ENCODE data around the gene TMEM19.

TMEM19 gene

DNA sequence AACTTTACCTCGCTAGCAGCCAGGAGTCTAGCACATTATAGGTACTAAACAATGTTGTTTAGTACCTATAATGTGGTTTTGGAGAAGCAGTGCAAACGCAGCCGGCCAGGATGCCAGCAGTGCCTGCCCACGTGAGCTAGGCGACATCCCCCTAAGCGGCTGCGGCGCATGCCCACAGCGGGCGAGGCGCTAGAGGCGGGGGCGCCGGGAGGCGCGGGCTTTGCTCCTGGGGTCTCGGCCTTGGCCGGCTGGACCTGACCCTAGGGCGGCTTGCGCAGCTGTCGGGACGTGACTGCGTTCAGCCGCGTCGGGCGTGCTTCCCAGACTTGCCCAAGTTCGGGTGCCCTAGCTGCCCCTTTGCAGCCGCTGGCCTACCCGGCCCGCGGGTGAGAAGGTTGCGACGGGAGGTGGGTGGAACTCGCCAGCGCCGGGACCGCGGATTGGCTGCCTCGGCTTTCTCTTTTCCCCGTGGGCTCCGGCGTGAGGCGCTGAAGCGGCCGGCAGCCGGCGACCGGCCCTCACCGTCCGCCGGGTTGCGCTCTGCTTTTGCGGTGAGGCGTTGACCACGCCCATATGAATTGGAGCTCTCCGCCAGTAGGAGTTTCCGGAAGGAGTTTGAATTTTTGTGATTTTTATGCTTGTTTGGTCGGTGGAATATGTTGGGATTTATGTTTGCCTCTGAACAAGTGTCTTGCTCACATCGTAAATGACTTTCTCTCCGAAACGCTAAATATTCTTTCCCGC lies at the start of gene TMEM19:
Gene TMEM19, plus strand, starts transcription at position 169 of the 744 bp plus-strand sequence. CDS start 599 bp downstream, outside the sequence.
- peak; percentile 66 for DNase-seq (ENCODE audit: low read depth, low spot score)

DNA sequence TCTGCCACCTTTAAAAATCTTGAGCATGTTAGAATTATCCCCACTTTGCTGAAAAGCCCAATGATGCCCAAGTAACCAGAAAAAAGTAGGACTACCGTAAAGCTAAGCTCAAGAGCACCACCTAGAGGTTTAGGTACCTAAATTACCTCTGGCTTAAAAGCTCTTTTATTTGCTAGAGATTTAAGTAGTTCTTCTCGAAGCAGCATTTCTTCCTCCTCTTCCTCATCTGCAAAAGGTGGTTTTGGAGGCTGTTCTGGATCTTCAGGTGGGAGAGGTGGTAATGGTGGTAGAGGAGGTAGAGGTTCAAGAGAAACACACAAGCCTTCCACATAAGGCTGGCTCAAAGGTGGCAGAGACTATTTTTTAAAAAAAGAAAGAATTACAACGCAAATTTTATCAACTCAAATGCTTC lies 49.2 kb upstream of the TMEM19 start:
- no peak for DNase-seq (ENCODE audit: low read depth, low spot score)

DNA sequence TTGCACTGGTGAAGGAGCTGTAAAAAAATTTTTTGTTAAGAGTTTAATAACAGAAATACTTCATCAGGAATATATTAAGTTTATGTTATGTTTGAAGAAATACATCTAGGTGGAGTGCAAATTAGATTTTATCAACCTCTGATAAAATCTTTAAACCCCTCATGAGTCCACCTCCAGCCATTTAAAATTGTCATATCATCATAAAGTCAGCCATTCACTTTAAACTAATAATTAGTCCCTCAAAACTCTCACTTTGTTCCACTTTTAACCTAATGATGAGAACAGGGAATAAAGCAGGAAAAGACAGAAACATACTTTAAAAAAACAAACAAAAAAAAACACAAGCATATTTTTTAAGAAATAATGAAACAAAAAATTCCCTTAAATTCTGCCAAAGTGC lies 47.4 kb upstream of the TMEM19 start:
- DNase-seq (ENCODE audit: low read depth, low spot score): no peak

DNA sequence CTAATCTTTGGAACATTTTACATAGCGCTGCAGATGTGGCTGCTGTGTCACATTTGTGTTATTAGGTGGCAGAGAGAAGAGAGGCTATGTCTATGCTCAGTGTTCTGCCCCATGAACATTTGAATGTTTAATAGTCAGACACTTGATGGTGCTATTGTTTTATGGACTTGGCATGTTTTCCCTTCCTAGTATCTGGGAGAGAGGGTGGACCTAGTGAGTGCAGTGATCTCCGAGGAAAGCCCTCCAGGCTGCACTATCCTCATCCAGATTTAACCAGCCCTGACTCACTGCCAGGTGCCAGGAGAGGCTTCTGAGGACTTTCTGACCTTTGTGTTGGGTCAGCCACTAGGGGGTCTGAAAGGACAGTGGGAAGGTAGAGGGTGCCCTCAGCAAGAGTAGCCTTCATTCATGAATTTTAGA lies 46.5 kb upstream of the TMEM19 start:
- no peak for DNase-seq (ENCODE audit: low read depth, low spot score)

DNA sequence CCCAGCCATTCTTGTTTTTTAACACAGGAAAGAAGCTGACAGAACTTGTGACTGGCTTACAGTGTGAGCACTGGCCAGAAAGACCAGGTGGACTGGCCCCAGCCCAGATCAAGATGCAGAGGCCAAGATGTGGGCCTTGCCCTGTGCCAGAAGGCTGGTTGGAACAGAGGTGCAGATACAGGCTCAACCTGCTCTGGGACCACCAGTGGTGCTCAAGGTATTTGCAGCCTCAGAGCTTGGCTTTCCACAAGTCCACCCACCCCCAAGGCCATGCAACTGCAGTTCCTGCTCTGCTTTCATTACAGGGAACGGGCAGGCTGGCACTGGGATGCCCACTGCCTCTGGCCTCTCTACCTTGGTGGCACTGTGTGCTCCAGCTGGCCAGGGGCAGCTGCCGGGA lies 45.6 kb upstream of the TMEM19 start:
- no peak for DNase-seq (ENCODE audit: low read depth, low spot score)

DNA sequence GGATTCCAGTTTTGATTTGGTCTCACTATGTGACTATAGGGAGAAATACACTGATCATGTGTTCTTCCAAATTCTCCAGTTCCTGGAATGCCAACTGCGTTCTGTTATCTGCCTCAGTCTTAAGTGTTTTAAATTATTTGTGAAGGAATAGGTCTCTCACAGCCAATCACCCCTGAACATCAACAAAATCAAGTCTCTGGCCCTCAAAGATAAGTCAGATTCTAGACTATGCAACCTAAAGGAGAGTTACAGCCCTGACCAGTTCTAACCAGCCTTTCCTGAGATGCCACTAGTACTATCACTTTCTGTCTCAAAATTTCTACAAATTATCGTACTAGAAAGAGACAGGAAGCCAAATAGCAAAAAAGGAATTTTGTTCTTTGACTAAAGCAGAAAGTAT lies 44.5 kb upstream of the TMEM19 start:
- no peak for DNase-seq (ENCODE audit: low read depth, low spot score)

DNA sequence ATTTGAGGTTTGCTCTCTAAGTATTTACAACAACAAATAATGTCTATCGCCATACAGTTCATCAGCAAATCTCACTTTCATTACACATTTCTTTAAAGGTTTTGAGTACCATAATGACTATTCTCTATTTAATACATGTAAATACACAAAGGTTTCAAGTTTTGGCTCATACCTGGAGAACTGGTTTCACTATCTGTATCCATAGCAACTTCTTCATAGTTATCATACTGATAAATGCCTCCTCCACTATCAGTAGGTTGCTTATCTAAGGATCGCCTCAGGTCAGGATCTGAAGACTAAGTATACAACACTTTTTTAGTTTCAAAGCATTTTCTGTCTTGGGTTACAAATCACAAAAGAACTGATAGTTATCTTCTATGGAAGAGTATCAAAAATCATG lies 43.6 kb upstream of the TMEM19 start:
- no peak for DNase-seq (ENCODE audit: low read depth, low spot score)

DNA sequence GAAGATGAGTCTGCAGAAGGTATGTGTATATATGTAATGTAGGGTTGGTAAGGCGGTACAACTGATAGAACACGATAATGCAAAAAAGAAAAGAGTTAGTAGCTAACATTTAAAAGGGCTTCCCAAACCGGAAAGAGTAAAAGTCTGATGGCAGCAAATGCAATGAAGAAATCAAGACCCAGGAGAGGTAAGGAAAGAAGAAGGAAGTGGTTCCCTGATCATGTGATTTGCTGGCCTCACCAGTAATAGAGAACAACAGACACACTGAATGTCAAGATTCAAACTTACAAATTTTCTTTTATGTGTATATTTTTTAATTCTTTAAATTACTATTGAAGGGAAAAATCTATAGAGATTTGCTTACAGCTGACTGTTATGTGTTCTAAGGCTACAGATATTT lies 40.6 kb upstream of the TMEM19 start:
- no peak for DNase-seq (ENCODE audit: low read depth, low spot score)

DNA sequence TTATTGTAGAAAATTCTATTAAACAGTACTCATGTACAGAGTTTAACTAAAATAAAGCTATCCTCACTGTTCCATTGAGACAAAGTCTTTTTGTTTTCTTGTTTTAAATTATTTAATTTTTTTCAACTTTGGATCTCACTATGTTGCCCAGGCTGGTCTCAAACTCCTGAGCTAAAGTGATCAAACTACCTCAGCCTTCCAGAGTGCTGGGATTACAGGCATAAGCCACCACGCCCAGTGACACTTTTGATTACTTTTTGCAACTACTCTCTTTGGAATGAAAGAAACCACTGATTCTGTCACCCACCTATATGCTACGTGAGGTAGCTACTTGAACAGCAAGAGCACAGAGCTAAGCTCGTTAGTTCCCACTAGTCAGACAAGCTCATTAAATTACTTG lies 39.4 kb upstream of the TMEM19 start:
- DNase-seq (ENCODE audit: low read depth, low spot score): no peak

DNA sequence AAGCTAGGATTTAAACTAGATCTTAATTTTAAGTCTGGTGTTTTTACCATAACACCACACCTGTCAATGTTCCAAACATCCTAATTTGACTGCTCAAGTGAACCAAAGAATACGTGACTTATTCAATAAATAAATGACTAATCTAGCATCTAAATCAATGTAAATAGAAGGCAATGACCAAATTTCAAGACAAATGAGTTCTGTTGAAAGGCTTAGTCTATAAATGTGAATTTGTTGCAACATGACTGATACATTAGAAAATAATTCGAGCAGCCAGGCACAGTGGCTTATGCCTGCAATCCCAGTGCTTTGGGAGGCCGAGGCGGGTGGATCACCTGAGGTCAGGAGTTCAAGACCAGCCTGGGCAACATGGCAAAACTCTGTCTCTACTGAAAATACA lies 37.3 kb upstream of the TMEM19 start:
- no peak for DNase-seq (ENCODE audit: low read depth, low spot score)

DNA sequence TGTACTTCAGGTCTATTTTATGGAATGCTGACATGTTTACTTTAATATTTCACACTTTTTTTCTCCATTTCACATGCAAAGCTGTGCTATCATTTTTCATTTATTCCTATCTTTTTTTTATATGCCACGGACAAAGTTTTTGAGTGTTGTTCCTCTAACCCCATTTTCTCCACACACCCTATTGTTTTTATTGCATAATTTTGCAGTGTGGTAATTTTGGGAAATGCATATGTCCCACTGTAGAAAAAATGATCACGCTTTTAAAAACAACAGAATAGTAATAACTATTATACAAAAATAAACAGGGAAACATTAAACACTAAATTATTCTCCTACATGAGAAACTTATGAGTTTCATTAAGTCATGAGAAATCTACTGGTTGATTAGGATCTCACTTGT lies 36.5 kb upstream of the TMEM19 start:
- no peak for DNase-seq (ENCODE audit: low read depth, low spot score)

DNA sequence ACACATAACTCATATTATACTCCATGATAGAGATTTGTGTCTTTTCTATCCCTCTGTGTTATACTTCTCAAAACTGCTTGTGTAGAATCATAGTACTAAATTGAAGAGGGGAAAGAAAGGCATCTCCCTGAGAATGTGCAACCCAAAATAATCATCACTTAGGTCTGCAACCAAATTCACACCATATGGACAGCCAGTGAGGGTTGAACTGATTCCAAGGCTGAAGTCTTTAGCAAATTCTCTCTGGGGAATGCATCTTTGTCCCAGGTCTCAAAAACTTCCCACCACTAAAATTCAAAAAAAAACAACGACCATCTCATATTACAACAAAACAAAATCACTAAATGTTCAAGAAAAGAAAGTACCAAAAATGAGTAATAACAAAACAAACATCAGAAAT lies 33.2 kb upstream of the TMEM19 start:
- DNase-seq (ENCODE audit: low read depth, low spot score): no peak

DNA sequence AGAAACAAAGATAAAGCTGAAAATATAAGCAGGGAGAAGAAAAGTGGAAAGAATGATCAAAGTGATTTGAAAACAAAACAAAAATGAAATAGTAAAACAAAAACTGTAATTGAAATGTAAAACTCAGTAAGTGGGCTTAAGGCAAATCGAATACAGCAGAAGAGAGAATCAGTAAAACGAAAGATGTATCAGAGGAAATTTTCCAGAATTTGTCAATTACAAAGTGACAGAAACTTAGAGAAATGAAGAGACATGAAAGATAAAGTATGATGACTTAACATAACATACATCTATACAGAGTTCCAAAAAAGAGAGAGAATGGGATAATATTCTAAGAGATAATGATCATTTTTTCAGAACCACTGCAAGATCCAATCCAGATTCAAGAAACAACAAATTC lies 32.7 kb upstream of the TMEM19 start:
- DNase-seq (ENCODE audit: low read depth, low spot score): no peak

DNA sequence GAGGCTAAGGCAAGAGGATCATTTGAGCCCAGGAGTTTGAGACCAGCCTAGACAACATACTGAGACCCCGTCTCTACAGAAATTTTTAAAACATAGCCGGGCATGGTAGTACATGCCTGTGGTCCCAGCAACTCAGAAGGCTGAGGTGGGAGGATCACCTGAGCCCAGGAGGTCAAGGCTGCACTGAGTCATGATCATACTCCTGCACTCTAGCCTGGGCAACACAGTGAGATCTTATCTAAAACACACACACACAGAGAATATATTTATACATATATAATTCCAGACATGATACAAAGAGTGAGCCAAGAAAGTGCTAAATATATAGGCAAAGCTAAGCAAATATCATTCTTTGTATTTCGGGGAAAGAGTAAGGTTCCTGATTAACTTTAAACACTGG lies 31.7 kb upstream of the TMEM19 start:
- DNase-seq (ENCODE audit: low read depth, low spot score): no peak

DNA sequence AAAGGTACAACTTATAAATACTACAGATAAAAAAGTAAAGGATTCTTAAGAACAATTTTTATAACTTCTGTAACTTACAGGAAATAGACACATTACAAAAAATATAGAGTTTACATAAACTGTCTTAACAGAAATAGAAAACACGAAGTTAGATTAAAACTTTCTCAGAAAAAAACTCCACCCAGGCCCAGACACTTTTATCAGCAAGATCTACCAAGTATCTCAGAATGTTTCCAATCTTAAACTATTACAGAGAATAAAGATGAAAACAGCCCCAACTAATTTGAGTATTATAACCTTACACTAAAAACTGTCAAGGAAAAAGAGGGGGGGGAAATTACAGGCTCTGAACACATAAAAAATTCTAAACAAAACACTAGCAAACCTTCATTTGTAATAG lies 30.4 kb upstream of the TMEM19 start:
- no peak for DNase-seq (ENCODE audit: low read depth, low spot score)

DNA sequence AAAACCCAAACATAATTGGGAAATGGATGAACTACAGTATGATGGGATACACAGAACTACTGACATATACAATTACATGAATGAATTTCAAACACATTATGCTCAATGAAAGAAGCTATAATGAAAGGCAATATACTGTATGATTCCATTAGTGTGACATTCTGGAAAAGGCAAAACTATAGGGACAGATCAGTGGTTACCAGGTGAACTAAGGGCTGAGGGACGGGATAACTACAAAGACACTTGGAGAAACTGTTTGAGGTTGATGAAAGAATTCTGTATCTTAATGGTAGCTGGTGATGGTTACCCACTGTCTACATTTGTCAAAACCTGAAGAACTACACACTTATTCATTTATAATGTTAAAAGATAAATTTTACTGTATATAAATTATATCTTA lies 30.0 kb upstream of the TMEM19 start:
- DNase-seq (ENCODE audit: low read depth, low spot score): no peak

DNA sequence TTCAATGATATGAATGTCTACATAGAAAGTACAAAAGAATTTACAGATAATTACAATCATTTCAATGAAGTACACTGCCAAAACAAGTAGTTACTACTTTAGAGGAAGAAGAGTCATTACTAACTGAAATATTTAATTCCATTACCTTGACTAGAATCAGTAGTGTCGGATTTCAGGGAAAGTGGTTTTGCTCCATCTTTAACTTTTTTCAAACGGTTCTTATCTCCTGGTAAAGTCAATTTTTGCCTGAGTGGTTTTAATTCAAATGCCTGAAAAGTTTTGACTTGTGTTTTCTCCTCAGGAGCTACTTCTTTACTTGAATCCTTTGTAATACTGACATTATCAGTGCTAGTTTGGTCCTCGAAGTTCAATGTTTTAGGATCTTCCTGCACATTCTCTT lies 29.1 kb upstream of the TMEM19 start:
- no peak for DNase-seq (ENCODE audit: low read depth, low spot score)

DNA sequence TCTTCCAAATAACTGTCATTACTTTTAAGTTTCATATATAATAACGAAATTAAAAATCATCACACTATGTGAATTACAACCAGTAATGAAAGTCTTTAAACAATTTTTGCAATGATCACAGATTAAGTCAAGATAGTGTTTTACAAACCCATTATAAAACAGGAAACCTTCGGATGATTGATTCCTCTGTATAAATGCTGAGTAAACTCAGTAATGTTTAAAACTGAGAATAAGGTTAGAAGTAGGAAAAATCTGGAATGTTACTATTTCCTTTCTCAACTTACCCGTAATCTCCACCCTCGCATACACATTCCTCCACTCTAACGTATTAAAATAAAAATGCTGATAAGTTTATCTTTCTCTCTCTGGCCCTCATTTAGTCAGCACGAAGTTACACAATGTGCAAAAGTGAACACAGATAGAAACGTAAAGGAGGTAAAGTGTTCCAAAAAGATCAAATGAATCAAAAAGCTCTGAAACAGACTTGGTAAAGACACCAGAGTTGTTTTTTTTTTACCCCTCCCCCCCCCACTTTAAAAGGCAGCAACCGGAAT lies 23.8 kb upstream of the TMEM19 start:
- no peak for DNase-seq (ENCODE audit: low read depth, low spot score)

DNA sequence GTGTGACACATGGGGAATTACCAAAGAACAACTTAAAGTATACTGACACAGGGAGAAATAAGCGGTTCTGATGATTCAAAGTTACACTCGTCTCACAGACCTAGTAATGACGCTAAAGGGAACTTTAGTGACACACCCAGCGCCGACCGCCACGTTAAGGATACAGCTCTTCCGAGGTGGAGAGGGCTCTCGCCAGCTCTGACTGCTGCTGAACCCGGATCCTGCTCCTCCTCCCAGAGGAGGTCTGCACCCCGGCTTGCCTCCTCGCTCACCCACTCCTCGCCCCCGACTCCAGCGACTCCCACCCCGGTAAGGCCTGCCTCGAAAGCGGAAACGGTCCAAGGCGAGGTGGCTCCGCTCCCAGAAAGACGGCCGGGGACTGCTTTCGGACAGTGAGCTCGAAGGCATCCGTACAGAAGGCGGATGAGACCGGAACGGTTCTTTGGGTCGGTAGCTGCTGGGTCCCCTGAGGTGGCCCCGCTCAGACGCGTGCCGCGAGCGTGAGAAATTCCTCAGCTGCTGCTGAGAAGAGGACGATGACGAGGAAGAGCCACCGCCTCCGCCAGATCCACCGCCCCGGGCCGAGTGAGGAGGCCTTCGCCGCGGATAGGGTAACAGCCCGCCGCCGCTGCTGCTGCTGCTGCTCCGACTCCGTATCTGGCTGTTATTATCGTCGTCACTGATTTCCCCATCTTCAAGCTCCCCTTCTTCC lies 22.9 kb upstream of the TMEM19 start:
- peak; percentile 40 for DNase-seq (ENCODE audit: low read depth, low spot score)

DNA sequence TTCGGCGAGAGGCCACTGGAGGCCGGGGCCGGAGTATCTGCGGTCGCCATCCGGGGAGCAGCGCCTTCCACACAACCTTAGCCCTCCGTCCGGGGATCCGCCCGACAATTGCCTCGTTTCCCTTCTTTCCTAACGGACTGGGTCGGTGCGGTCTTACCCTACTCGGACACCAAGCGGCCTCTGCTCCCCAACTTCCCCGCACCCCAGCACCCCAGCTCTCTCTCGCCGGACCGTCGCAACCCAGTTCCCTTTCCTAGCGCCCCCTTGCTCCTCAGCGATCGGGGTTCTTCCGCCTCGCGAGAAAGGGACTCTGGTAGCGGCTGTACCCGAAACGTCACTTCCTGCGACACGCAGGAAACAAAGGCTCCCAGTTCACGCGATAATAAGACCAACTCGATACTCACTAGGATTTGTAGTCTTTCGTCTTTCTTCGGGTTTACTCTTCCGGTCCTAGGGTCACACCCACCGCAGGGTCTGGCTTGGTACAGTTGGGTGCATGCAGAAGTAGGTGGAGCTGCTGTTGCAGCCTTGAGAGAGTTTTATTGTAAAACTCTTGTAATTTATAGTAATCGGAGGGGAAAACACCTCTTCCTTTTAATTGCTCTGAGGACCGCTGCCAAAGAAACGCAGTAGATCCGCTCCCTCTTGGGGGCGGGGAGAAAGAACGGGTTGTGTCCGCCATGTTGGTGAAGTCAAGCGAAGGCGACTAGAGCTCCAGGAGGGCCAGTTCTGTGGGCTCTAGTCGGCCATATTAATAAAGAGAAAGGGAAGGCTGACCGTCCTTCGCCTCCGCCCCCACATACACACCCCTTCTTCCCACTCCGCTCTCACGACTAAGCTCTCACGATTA lies 22.1 kb upstream of the TMEM19 start, which contains the start of the genes THAP2 and ZFC3H1:
Gene THAP2, plus strand, starts transcription at position 741 of the 850 bp plus-strand sequence. CDS start 209 bp downstream, outside the sequence.
Gene ZFC3H1, minus strand, starts transcription at position 288 of the 850 bp plus-strand sequence. Its CDS starts 238 bp downstream, at position 50.
- DNase-seq (ENCODE audit: low read depth, low spot score): peak; percentile 76

DNA sequence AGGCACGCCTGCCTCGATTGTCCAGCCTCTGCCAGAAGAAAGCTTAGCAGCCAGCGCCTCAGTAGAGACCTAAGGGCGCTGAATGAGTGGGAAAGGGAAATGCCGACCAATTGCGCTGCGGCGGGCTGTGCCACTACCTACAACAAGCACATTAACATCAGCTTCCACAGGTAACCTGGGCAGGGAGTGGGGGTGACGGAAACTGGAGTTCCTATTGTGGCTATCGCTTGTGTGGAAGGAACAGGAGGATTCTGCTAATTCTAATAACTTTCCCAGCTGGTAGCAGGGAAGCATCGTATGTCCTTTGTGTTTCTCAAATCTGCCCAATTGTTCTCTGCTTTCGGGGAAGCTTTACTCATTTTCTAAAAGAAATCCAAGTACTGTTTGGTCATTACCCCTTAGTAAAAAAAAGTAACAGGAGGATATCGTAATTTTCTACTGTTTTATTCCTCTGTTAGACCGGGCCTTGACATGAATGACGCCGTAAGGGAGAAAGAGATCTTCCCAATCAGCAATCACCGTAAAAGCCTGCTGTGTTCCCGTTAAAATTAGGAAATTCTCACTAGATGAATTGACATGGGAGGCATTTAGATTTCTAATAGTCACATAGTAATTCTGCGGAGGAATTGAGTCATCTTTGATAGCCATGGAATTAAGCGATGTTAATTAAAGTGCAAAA lies 21.3 kb upstream of the TMEM19 start:
- no peak for DNase-seq (ENCODE audit: low read depth, low spot score)

Measured in activated naive CD8-positive, alpha-beta T cell treated with anti-CD3 and anti-CD28 coated beads, Interleukin-2, amount 50 U/mL, for 16 hours (primary cell).